Tibial artery (tissue), 4 donors: ENCODE results near the gene RREB1.
A peak's percentile ranks its signal among the peaks of the same experiment; 100 is the strongest.

ENCODE experiments used
- DNase-seq, 2 donors: peaks; one replicate each; pipeline ENCODE4 v3.0.0-alpha.2; 2019
- H3K27ac ChIP-seq, 2 donors: fragments of 200-600 bp; sonication (generic) in 1 of 2; 1 replicate in 1 of 2; 2 replicates in 1 of 2; pipeline ENCODE4 v1.5.1; 2018 to 2019; ENCODE audit warnings: mild to moderate bottlenecking in 1 of 2
- H3K27me3 ChIP-seq, 2 donors: fragments of 200-600 bp; sonication (generic) in 1 of 2; one replicate each; pipeline versions ENCODE4 v1.5.1 to v1.6.0; 2016 to 2019
- H3K36me3 ChIP-seq, 3 donors: fragments of 200-600 bp; sonication (generic) in 2 of 3; one replicate each; pipeline ENCODE4 v1.5.1; 2016 to 2019; ENCODE audit warnings: mild to moderate bottlenecking in 2 of 3
- H3K4me1 ChIP-seq, 4 donors: fragments of 200-600 bp; sonication (generic) in 2 of 4; 1 replicate in 3 of 4; 2 replicates in 1 of 4; pipeline ENCODE4 v1.5.1; 2016 to 2019
- H3K4me3 ChIP-seq, 2 donors: fragments of 200-600 bp; sonication (generic) in 1 of 2; 1 replicate in 1 of 2; 2 replicates in 1 of 2; pipeline ENCODE4 v1.5.1; 2018 to 2019; ENCODE audit warnings: mild to moderate bottlenecking in 2 of 2
- H3K9me3 ChIP-seq, 3 donors: fragments of 200-600 bp; sonication (generic) in 1 of 3; one replicate each; pipeline ENCODE4 v1.5.1; 2016 to 2019
- CTCF ChIP-seq, 2 experiments: fragments of 200-600 bp in 1 of 2; fragments of 450-650 bp in 1 of 2; IDR thresholded peaks; one replicate each; pipeline ENCODE4 v1.5.1; 2017 to 2019; ENCODE audit warnings: antibody characterized with exemption in 2 of 2, mild to moderate bottlenecking in 1 of 2, moderate library complexity in 1 of 2
- intact Hi-C: fragments of 100-400 bp; cut with DNase I; formaldehyde crosslinking; loops from one replicate; pipeline ENCODE4 v1.15.0; 2023; ENCODE audit warnings: low total_unique reads

RREB1 gene

GRCh38 chr6:7107578-7108195, at the start of gene RREB1:
Gene RREB1 (plus strand): TSS chr6:7107961. CDS start chr6:7181912, 73,951 bp downstream.
- Histone ChIP-seq H3K9me3 (no peaks in the 10 kb centered on the region), H3K27me3 (no peaks in the 10 kb centered on the region), H3K27ac (peak within 1 kb of the TSS; percentile 90 to 96), H3K4me1 (peaks cover 0 to 31% (median 17%) of the 10 kb centered on the region in 4 donors), H3K36me3 (no peaks in the 10 kb centered on the region), H3K4me3 (peak within 1 kb of the TSS; percentile 78 to 90)
- no peak for TF ChIP-seq CTCF (IDR thresholded peaks at IDR 0.05)
- DNase-seq: peak; percentile 79 to 86
- intact Hi-C loops: loop anchor here (2.0 kb wide), 1 partner anchor 33 kb away; no protein-coding TSS in a partner anchor

- TF ChIP-seq CTCF (IDR thresholded peaks at IDR 0.05): no peak
- H3K27ac ChIP-seq: no peak overlapping the region
- H3K9me3 ChIP-seq: no peaks in the 10 kb centered on the region
- no peaks in the 10 kb centered on the region for H3K36me3 ChIP-seq
- DNase-seq: no peak
- H3K4me1 ChIP-seq: no peaks in the 10 kb centered on the region
- no peaks in the 10 kb centered on the region for H3K27me3 ChIP-seq
- H3K4me3 ChIP-seq: no peak overlapping the region
- intact Hi-C loops: no loop called here
Observed at GRCh38 chr6:7058250-7058923, 49.4 kb upstream of the RREB1 start.

GRCh38 chr6:7060769-7061516, 46.8 kb upstream of the RREB1 start:
- intact Hi-C loops: no loop called here
- Histone ChIP-seq H3K4me1 (no peaks in the 10 kb centered on the region), H3K4me3 (no peak overlapping the region), H3K36me3 (no peaks in the 10 kb centered on the region), H3K27ac (no peak overlapping the region), H3K9me3 (no peaks in the 10 kb centered on the region), H3K27me3 (no peaks in the 10 kb centered on the region)
- TF ChIP-seq CTCF (IDR thresholded peaks at IDR 0.05): no peak
- no peak for DNase-seq

GRCh38 chr6:7062451-7063162, 45.2 kb upstream of the RREB1 start:
- no peaks in the 10 kb centered on the region for H3K9me3 ChIP-seq
- no peak for TF ChIP-seq CTCF (IDR thresholded peaks at IDR 0.05)
- H3K4me3 ChIP-seq: no peak overlapping the region
- intact Hi-C loops: no loop called here
- H3K27ac ChIP-seq: no peak overlapping the region
- H3K27me3 ChIP-seq: no peaks in the 10 kb centered on the region
- H3K4me1 ChIP-seq: no peaks in the 10 kb centered on the region
- DNase-seq: no peak
- no peaks in the 10 kb centered on the region for H3K36me3 ChIP-seq

GRCh38 chr6:7067305-7067704, 40.5 kb upstream of the RREB1 start:
- Histone ChIP-seq H3K36me3 (no peaks in the 10 kb centered on the region), H3K4me1 (no peaks in the 10 kb centered on the region), H3K27ac (no peak overlapping the region), H3K9me3 (no peaks in the 10 kb centered on the region), H3K4me3 (no peak overlapping the region), H3K27me3 (no peaks in the 10 kb centered on the region)
- TF ChIP-seq CTCF (IDR thresholded peaks at IDR 0.05): no peak
- no peak for DNase-seq
- intact Hi-C loops: no loop called here
